Activated CD8-positive, alpha-beta memory T cell treated with anti-CD3 and anti-CD28 coated beads for 48 hours (primary cell): ENCODE data around the gene LLPH.
A peak's percentile ranks its signal among the peaks of the same experiment; 100 is the strongest.
"Not testable (repeated sequence)": the region's sequence is repeated elsewhere in the genome, so short reads cannot be mapped to it uniquely, and the experiment has no call there.

ENCODE experiments used
- DNase-seq, 3 experiments: peaks; one replicate each; pipeline ENCODE4 v3.0.0-alpha.2; 2020; ENCODE audit warnings: low read depth in 2 of 3, low spot score in 2 of 3

Gene LLPH

GRCh38 chr12:66130267-66131066 is at the start of gene LLPH:
Gene LLPH, minus strand, starts transcription at chr12:66130750. Its CDS starts 1,644 bp downstream, at chr12:66129106.
- peak; percentile 69 to 84 (median 75) for DNase-seq

- no peak for DNase-seq
Observed at GRCh38 chr12:66176105-66176900, 45.8 kb upstream of the LLPH start.

GRCh38 chr12:66174391-66175325 is 44.1 kb upstream of the LLPH start:
- not testable (repeated sequence) for DNase-seq

DNA sequence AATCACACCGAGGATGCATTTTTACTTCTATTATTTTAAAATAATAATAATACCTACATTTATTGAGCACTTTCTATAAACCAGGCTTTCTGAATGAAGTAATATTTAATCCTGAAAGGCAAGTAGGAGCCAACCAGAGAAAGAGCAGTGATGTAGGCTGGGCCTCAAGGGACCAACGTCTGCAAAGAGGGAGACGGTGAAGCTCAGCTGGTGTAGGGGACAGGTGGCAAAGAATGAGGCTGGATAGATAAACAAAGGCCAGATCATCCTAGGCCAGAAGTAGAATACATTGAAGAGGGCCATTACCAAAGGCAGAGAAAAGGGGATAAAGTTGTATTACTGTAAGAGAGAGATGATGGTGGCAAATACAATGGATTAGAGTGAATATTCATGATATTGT is 40.1 kb upstream of the LLPH start:
- no peak for DNase-seq

DNA sequence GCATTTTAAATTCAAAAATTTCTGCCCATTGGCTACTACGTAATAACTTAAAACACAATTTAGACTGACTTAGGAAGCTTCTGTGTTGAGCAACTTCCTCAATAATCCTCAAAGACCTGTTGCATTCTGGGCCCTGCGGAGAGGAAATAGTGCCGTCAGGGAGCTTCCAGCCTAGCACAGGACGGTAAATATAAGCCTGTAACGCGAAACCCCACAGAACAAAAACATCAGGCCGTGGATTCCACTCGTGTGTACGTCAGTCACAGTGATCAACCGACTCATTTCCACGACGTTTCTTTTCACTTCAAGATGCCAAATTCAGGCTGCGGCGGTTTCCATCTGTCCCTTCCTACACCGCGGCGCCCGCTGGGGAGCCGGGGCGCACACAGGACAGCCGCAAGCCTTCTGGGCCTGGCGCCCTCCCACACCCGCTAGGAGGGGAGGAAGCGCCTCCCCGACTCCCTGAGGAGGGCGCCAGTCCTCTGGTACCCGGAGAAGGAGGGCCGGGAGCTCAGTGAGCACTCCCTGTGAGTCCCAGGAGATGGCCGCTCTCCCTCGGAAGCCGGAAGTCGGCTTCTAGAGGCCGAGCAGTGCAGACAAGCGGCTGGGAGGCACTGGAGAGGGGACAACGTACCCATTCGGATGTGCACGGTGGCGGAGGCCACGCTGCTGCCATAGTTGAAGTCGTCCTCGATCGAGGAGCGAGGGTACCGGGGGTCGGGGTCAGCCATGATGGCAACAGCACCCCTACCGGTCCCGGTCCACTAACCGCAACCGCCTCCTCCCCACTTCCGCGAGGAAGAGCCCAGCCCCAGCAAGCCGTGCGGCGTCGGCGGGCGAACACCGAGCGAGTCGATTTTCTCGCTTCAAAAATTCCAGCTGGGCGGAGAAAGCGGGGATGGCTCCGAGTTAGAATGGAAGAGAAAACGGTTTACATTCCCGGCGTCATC is 38.9 kb upstream of the LLPH start, which contains the start of gene TMBIM4:
Gene TMBIM4, minus strand, starts transcription at position 776 of the 950 bp plus-strand sequence. Its CDS starts 45 bp downstream, at position 731.
- peak; percentile 68 to 77 (median 76) for DNase-seq

- no peak for DNase-seq
Observed at GRCh38 chr12:66168410-66168809, 37.9 kb upstream of the LLPH start.

- DNase-seq = no peak
Observed at GRCh38 chr12:66166561-66166960, 36.0 kb upstream of the LLPH start.

- DNase-seq = no peak
Observed at GRCh38 chr12:66165141-66165540, 34.6 kb upstream of the LLPH start.

DNA sequence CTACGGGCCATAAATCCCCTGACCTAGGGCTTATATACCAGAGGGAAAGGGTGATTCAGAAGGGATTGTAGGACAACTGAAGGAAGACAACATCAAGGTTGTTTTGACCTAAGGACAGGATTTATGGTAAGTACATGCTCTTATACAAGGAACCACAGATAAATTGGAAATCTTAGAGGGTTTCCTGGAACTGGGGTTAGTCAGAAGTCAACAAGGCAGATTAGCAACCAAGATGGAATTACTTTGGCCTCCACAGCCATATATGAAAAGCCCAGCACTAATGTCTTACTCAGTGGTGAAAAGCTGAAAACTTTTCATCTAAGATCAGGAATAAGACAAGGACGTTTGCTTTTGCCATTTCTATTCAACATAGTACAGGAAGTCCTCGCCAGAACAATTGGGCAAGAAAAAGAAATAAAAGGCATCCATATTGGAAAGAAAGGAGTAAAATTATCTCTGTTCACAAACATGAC is 33.8 kb upstream of the LLPH start:
- no peak for DNase-seq

DNA sequence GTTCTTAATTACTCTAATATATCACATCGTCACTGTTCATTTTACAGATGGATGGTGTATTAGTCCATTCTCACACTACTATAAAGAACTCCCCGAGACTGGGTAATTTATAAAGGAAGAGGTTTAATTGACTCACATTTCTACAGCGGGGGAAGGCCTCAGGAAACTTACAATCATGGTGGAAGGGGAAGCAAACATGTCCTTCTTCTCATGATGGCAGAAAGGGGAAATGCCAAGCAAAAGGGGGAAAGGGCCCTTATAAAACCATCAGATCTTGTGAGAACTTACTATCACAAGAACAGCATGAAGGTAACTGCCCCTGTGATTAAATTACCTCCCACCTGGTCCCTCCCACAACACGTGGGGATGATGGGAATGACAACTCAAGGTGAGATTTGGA is 32.7 kb upstream of the LLPH start:
- no peak for DNase-seq

DNA sequence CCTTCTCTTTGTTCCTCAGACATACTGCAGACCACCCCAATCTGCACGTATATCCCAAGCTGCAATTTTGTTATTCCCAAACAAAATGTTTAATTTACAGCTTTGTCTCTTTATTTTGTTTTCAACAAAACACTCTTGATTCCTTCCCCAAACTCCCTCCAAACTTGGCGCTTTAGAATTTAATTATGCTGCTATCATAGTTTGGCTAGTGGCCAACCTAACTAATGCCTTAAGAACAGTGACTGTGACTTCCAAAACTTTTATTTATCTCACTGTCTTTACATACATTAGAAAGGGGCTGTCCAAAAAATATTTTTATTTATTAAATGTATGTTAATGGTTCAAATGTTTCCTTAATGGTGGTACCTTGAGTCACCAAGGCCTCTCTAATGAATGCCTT is 32.2 kb upstream of the LLPH start:
- DNase-seq = no peak

DNA sequence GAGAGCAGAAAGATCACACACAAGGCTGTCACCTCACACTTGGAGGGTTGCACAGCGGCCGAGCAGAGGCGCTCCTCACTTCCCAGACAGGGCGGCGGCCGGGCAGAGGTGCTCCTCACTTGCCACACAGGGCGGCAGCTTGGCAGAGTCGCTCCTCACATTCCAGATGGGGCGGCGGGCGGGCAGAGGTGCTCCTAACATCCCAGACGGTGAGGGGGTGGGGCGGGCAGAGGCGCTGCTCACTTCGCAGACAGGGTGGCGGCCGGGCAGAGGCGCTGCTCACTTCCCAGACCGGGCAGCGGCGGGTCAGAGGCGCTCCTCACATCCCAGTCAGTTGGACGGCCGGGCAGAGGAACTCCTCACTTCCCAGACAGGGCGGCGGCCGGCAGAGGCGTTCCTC is 30.2 kb upstream of the LLPH start:
- no peak for DNase-seq

DNA sequence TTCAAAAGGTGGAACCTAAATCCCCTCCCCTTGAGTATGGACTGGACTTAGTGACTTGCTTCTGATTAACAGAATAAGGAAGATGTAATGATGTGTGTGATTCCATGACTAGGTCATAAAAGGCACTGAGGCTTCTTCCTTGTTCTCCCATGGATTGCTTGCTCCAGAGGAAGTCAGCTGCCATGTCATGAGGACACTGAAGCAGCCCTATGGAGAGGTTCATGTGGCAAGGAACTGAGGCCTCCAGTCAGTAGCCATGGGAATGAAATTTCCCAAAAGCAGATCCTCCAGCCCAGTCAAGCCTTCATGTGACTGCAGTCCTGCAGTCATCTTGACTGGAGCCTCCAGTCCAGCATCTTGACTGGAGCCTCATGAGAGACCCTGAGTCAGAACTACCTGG is 28.6 kb upstream of the LLPH start:
- DNase-seq = no peak

- no peak for DNase-seq
Observed at GRCh38 chr12:66156654-66157053, 26.1 kb upstream of the LLPH start.

DNA sequence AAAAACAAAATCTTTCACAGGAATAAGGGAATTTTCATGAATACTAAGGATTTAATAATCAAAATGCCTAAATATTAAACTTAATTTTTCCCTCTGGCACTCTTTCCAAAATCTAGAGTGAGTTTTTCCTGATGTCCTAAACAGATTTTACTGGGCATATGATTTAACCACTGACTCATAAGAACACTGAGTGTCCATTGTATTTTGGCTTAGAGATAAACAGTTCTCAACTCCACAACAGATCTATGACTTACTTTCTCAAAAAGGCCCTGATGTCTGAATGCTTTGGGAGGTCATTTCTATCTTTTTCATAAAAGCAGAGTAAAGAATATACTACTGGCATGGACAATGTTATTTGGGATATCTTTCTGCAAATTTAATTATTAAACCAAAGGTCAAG is 24.2 kb upstream of the LLPH start:
- no peak for DNase-seq

DNA sequence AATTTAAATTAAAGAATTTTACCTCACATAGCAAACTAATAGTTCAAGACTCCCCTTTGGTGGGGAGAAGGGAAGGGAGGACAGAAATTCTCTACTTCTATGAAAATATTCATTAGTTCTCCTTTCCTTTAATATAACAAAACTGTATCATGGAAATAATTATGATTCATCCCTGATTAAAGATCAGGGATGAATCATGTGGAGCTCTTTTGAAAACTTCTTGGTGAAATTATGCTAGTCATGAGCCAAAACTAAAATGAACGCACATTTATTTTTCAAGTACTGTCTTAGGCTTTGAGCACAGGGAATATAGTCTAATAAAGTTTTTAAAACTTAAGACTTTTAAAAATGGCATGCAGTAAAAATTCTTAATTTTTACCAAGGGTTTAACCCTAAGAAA is 22.2 kb upstream of the LLPH start:
- no peak for DNase-seq

- DNase-seq = no peak
Observed at GRCh38 chr12:66149702-66150398, 19.3 kb upstream of the LLPH start.

- no peak for DNase-seq
Observed at GRCh38 chr12:66144791-66145754, 14.5 kb upstream of the LLPH start.
